ENCODE results near the gene MGAT4B.
"Not testable (repeated sequence)": the region's sequence is repeated elsewhere in the genome, so short reads cannot be mapped to it uniquely, and the experiment has no call there.

MGAT4B gene

DNA sequence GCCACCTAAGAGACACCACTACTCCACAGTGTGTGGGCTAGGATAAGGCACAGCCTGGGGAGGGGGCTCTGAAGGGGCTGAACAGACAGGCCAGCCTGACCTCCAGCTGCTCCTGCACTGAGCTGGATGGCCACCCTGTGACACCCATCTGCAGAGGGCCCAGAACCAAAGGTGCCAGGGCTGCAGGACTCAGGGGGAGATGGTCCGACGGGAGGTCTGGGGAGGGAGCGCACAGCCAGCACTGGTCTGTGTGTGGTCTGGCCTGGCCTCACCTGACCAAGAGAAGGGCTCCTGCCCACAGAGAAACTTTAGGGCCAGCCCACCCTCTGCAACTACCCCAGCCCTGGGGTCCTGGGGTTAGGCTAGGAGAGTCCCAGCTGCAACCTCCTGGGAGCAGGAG, 12.1 kb downstream of the MGAT4B start:
- DNase-seq (ENCODE audit: low spot score), result peak; percentile 21

DNA sequence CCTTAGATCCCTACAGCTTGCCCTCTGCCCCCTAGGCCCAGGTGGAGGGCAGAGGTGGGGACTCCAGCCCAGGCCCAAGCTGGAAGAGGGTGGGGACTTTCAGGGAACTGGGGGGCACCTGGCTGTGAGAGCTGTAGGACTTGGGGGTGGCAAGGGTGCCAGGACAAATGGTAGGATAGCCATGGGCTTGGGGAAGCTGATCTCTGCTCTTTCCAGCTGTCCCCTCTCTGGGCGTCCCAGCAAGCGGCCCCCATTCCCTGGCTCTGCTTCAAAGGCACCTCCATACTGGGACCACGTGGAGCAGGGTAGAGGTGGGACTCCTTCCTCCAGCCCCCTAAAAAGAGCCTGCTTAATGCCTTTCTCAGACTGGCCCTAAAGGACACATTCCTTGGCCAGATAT, 12.5 kb downstream of the MGAT4B start:
- peak; percentile 24 for DNase-seq (ENCODE audit: low spot score)

DNA sequence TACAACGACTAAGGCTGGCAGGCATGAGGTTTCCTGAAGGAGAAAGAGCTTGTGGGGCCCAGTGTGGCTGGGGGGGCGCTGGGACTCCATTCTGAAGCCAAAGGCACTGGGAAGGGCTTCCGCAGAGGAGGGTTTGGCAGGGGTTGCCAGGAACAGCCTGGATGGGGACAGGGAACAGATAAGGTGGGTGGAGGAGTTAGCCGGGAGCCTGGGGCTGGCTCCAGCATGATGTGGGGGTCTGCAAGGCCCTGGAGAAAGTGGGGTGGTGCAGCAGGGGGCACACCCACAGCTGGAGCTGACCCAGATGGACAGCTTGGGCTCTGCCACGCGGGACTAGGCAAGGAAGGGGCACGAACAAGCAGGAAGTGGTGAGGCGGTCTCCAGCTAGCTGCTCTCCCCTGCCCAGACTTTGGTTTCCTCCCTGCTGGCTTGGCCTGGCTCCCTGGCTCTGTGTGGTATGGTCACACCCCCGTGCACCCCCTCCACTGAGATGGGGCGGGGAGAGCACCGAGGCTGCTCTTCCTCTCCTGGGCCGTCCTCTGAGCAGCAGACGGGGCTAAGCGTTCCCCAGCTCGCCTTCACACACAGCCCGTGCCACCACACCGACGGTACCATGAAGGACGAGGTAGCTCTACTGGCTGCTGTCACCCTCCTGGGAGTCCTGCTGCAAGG, 13.1 kb downstream of the MGAT4B start, which contains the start of gene LTC4S:
TSS of gene LTC4S (plus strand) at position 519 of the 672 bp plus-strand sequence. CDS start at position 614, 95 bp downstream.
- no peak for DNase-seq (ENCODE audit: low spot score)

DNA sequence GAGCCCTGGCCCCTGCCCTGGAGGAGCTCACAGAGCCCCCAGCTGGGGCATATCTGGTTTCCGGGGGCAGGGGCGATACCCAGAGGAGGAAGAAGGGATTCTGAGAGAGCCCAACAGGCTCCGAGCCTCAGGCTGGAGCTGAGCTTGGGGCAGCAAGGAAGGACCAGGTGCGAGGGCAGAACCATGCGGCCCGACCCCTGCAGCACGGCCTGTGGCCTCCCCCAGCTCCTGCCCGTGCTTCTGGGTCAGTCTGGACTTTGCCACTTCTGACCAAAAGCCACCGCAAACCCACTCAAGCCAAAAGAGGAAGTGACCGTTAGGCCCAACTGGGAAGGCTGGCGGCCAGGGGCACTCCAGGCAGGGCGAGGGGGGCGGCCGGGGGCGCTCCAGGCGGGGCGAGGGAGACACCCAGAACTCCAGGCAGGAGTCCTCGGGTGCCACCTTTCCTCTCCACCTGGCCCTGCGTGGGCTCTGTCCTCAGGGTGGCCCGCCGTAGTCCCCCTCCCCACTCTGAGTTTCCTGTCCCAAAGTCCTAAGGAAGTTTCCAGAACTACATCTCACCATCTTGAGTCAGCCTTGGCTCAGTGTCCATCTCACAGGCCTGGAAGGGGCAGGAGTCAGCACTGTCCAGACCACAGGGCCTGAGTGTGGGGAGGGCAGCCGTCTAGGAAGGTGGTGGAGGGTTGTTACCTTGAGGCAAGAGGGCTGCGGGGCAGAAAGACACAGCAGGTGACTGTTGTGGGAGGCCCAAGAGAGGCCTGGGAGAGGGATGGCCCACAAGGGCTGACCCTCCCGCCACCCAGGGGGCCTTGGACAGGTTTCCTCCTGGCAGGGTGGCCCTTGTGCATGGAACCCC, 13.8 kb downstream of the MGAT4B start:
- peak; percentile 22 for DNase-seq (ENCODE audit: low spot score)

DNA sequence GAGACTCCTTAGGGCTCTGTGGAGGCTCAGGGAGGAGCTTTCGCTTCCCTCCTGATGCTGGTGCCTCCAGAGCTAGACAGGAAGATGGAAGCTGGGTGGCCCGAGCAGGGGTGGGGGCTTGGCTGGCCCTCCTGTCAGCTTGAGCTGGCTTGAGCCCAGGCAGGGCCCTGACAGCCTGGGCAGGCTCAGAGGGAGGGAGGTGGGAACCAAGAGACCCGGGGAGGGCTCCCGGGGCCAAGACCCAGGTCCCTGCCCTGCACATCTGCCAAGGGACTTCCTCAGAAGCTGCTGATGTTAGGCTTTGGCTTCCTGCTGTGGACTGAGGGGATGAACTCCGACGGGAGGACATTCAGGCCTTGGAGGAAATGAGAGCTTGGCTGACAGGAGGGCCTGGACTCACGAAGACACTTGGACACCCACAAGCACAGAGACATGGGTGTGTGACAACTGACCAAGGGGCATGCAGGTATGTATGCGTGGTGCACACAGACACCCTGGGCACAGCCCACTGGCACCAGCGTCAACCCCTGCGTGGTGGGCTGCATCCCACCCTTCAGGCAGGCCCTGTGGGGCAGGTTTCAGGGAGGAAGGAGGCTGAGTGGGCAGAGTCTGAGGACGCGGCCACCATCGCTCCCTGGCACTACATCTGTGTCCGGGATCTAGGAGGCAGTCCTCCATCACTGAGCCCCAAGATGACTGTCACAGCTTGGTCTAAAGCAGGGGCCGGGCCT, 14.6 kb downstream of the MGAT4B start:
- no peak for DNase-seq (ENCODE audit: low spot score)

DNA sequence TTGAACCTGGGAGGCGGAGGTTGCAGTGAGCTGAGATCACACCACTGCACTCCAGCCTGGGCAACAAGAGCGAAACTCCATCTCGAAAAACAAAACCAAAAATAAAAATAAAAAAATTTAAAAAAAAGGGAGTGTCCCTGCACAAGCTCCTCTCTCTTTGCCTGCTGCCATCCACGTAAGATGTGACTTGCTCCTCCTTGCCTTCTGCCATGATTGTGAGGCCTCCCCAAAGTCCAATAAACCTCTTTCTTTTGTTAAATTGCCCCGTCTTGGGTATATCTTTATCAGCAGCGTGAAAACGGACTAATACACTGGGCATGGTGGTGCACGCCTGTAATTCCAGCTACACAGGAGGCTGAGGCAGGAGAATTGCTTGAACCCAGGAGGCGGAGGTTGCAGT, 17.4 kb downstream of the MGAT4B start:
- DNase-seq (ENCODE audit: low spot score), result not testable (repeated sequence)

DNA sequence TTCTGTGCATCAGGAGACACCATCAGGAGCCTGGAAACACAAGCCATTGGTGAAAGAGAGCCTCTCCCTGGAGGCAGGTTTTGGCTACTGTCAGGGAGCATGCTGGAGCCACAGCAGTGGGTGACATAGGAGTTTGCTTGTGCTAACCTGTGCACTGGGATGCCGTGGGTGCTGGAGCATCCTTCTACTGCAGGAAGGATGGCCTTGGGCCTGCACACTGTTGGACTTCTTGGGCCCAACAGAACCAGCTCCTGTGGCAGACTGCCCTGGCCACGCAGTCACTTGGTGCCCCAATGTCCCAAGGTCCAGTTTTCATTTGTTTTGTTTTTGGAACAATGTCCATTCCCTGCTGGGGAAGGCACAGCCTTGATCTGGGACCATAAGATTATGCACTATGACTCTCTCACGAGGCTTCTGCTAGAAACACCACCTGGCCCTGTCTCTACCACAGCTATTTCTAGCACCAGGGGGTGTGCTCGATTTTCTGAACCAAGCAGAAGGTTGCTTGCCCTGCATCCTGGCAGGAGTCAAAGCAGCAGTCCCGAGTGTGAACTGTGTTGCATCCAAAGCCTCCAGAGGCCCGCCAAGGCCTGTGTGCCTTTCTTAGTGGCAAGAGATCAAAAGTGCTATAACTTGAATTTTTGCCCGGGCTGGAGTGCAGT, 18.3 kb downstream of the MGAT4B start:
- no peak for DNase-seq (ENCODE audit: low spot score)

DNA sequence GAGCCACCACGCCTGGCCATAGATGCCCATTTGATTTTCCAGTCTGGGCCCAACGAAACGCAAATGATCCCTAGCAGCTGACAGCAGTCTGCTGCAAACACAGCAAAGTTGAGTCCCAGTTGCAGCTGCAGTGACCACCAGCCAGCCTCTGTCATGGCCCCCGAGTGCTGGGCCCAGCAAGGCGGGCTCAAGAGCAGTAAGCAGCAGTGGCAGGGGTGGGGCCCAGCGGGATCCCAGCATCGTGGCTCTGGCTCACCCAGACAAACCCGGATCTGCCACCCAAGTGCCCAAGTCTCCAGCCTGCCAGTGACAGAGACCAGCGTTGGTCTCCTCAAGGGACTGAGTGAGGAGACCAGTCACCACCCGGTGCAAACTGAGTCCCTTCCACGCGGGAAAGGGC, 19.8 kb downstream of the MGAT4B start:
- DNase-seq (ENCODE audit: low spot score), result no peak

DNA sequence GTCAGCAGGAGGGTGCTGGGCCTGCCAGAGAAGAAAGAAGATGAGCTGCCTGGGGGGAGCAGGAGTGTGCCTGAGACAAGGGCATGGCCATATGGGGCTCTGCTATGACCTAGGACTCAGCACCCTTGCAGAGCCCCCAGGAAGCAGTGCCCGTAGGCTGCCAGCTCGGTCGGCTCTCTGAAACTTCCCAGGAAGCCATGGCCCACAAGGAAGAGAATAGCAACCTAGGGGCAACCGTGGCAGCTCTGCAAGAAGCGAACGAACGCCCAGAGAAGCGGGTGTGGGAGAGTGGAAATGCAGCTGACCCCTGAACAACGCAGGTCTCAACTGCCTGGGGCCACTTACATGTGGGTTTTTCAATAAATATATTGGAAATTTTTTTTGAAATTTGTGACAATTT, 23.5 kb downstream of the MGAT4B start:
- no peak for DNase-seq (ENCODE audit: low spot score)

DNA sequence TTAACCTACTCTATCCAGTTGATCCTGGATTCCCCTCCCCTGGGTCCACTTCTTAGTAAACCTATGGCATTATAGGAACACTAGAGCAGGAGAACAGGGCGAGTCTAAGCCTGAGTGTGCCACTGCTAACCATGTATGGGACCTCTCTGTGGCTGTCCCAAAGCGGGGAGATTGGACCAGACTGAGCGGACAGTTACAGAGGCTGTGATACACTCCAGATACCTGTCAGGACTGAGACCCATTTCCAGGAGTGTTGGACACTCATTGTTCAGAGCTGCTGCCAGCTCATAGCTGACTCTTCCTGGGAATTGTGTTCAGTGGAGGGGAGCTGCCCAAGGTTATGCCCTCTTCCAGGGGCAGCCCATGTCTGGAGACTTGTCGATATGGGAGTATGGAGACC, 24.8 kb downstream of the MGAT4B start:
- DNase-seq (ENCODE audit: low spot score), result no peak

DNA sequence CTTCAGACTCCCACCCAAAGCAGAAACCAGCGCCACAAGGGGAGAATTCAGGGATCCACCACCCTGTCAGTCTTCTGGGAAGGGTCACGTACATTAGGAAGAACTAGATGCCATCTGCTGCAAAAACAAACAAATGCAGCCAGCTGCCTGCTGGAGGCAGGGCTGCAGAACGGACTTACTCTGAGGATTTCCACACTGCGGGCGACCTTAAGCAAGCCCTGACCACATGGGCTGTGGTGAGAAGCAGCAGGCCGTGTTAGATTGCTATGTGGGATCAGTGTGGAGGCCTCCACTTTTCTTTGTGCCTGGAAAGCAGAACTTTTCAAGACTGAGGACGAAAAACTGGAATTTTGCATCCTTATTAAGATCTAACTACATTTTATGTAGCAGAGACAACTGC, 26.3 kb downstream of the MGAT4B start:
- DNase-seq (ENCODE audit: low spot score), result no peak

DNA sequence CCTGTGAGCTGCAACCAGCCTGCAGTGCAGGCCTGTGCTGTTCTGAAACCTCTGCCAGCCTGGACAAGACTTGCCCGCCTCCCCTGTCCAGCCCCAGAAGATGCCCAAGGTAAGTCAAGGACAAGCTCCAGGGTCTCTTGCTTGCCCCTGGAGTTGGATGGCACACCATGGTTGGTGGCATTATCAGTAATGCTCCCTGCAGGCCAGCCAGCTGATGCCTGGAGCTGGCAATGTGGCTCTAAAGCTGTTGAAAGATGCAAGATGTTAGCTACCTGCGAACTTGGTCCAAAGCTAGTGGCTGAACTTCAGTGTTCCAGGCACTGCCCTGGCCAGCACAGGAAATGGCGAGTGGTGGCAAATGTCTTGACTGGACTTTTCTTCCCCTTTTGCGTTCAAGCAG, 26.8 kb downstream of the MGAT4B start:
- DNase-seq (ENCODE audit: low spot score), result no peak

DNA sequence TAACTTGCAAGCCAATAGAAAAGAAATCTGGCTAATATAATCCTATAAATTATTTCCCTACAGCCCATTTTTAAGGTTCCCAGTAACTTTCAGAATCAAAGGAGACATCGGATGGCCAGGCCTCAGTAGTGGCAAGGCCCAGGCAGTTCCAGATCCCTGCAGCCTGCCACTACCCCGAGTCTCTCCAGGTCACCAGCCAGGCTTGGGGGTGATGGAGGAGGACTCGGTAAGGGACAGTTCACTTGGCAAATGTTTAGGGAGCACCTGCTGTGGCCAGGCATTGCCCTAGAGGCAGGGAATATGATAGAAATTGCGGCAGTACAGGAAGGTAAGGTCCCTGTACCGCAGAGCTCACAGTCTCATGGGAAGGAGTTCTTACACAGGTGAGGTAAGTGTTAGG, 28.1 kb downstream of the MGAT4B start:
- no peak for DNase-seq (ENCODE audit: low spot score)

DNA sequence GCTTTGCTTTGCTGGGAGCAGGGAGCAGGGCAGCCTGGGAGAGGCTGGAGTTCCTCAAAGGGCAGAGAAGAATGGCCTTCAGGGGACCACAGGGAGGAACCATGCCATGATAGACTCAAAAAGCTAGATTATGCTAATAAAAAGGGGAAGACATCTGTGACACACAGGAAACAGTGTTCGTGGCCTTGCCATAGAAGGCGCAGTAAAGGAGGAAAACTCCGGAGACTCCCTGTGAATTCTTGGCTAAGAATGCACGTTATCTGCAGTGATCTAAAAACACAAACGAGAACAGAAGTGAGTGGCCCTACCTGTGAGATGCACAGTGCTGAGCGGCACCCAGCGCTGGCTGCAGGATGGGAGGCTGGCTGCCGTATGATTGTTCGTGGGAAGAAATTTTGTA, 28.8 kb downstream of the MGAT4B start:
- DNase-seq (ENCODE audit: low spot score), result no peak

DNA sequence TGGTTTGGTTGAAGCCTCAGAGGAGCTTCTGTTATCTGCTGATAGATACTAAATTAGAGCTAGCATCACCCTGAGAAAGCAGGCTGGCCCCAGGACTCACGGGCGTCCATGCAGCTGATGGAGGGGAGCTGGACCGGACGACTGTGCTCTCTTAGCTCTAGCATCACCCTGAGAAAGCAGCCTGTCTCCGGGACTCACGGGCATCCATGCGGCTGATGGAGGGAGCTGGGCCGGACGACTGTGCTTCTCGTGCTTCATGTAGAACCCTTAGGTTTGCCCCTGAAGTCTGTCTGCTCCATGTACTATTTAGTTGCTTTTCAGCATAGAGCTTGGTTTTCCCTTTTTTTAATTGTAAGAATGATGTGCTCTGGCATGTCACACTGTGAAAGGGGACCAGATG, 29.2 kb downstream of the MGAT4B start:
- DNase-seq (ENCODE audit: low spot score), result no peak

DNA sequence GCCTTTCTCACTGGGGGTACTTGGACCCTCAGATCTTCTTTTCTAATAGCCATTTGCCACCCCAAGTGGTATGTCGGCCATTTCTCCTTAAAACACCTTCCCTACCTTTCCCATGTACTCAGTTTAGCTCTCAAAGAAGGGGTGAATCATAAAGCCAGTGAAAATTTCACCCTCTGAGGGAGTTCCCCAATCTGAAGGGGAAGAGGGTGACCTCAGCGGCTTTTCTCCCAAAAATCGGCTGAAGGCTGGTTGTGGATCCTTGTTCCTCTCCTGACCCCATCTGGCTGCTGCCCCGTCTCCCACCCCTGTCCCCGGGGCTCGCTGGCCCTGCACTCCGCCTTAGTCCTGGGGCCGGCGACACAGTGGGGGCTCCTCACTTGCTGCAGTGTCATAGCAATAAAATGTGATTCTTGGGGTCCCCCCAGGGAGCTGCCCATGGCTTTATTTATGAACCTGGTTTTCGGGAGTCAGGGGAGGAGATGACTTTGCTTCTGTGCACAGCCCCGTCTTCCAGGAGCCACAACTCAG, 30.2 kb downstream of the MGAT4B start:
- no peak for DNase-seq (ENCODE audit: low spot score)

DNA sequence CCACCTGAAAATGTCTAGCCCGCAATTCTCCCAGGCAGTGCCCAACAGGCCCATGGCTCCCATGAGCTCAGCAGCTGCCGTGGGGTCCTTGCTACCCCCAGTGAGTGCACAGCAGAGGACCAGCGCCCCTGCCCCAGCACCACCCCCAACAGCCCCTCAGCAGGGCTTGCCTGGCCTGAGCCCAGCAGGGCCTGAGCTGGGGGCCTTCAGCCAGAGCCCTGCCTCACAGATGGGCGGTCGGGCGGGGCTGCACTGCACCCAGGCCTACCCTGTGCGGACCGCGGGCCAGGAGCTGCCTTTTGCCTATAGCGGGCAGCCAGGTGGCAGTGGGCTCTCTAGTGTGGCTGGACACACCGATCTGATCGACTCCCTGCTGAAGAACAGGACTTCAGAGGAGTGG, 32.2 kb downstream of the MGAT4B start:
- no peak for DNase-seq (ENCODE audit: low spot score)

DNA sequence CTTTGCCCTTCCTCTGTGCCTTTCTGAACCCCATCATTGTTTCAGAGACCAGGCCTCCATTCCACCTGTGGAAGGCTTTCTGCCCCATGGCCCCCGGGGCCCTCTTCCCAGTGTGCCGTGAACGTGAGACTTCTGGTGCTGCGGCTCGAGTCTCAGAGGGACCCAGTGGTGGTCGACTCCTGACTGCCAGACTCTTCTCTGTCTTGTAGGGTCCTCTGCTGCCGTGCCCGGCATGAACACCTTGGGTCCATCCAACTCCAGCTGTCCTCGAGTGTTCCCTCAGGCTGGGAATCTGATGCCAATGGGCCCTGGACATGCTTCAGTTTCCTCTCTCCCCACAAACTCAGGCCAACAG, 33.0 kb downstream of the MGAT4B start:
- DNase-seq (ENCODE audit: low spot score), result no peak

DNA sequence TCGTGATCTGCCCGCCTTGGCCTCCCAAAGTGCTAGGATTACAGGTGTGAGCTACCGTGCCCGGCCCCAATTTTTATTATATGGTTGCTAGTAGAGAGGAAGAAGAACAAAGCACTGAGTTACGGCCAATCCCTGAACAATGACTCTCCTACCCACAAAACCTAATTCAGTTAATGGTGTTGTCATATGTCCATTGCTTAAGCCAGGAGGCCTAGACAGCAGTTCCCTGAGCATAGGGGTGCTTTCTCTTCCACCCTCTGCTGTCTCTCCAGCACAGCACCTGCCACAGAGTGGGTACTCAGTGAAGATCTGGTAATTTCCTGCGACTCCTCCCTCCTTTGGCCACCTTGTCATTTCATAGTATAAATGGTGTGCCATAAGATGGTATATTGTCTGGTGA, 34.3 kb downstream of the MGAT4B start:
- no peak for DNase-seq (ENCODE audit: low spot score)

DNA sequence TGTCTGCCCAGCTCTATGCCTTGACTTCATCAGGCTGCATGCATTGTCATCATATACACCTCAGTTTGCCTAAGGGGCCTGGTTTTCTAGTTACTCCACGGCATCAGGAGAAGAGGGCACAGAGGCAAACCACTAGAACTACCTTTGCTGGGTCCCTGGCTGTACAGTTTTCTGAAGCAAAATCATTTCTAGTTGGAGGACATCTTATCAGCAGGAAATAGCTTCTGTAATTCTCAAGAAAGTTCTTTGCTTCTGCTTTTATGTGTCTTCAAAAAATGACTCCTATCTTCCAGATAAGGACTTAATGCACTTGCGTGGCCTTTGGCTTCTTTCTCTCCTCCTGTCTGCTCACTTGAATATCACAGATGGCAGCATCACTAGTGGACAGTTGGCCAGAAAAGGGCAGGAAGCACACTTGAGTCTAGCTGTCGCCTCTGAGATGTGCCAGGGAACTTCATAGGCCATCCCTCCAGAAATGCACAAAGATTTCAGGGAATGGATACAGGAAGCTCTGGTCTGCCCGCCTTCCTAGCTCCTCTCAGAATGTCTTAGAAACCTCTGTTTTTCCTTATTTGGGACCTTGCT, 35.3 kb downstream of the MGAT4B start:
- no peak for DNase-seq (ENCODE audit: low spot score)

DNA sequence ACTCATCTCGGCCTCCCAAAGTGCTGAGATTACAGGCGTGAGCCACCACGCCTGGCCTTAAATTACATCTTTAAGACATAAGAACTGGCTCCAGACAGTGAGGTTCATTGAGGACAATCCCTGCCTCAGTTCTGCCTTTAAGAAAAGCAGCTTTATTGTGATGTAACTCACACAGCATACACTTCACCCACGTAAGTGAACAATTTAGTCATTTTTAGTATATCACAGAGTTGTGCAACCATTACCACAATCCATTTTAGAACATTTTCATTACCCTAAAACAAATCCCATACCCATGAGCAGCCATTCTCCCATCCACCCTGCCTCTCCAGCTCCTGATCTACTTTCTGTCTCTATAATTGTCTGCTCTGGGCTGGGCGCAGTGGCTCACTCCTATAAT, 36.9 kb downstream of the MGAT4B start:
- no peak for DNase-seq (ENCODE audit: low spot score)

DNA sequence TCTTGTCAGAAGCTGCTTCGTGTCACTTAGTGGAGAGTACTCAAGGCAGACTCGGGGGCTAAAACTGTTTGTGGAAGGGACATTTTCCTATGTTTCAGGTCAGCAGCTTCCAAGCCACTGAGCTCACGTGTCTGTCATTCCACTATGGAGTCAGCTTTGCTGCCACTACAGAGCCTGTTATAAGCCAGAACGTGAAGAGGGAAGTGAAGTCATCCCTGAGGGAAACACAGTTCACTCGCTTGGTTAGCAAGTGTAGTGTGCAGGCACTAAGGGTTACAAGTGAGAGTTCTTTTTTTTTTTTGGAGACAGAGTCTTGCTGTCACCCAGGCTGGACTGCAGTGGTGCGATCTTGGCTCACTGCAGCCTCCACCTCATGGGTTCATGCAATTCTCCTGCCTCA, 37.4 kb downstream of the MGAT4B start:
- no peak for DNase-seq (ENCODE audit: low spot score)

Data from D341Med (cell line).